Lung (tissue), 12 donors: ENCODE data around the gene PCDH18. TPM values are rescaled to one million over a fixed set of nuclear protein-coding genes. Genes with fewer than 3 reads are reported as not detected.

Source experiments
- ATAC-seq: fragments of 200-7000 bp; cut with Tn5 transposase; one replicate; pipeline ENCODE4 v1.9.1; 2020; ENCODE audit warnings: moderate number of reproducible peaks; ENCODE audit not compliant: insufficient read depth, low FRiP score
- DNase-seq, 3 donors: peaks; one replicate each; pipeline ENCODE4 v3.0.0-alpha.2; 2013 to 2017
- H3K27ac ChIP-seq, 2 donors: one replicate each; pipeline ENCODE4 v1.5.1; 2013; ENCODE audit warnings: mild to moderate bottlenecking in 2 of 2, moderate library complexity in 2 of 2, control low read depth in 1 of 2, inconsistent platforms in 1 of 2, low read depth in 1 of 2, low read length in 1 of 2
- H3K27me3 ChIP-seq, 3 donors: one replicate each; pipeline ENCODE4 v1.5.1; 2013; ENCODE audit warnings: low read length in 2 of 3; ENCODE audit not compliant: control insufficient read depth in 3 of 3, insufficient read depth in 3 of 3
- H3K36me3 ChIP-seq, 4 donors: one replicate each; pipeline ENCODE4 v1.5.1; 2013; ENCODE audit warnings: low read length in 4 of 4, mild to moderate bottlenecking in 1 of 4, moderate library complexity in 1 of 4; ENCODE audit not compliant: control insufficient read depth in 4 of 4, insufficient read depth in 4 of 4
- H3K4me1 ChIP-seq, 5 donors: one replicate each; pipeline ENCODE4 v1.5.1; 2013; ENCODE audit warnings: low read length in 5 of 5, mild to moderate bottlenecking in 2 of 5, moderate library complexity in 1 of 5; ENCODE audit not compliant: control insufficient read depth in 5 of 5, insufficient read depth in 5 of 5
- H3K4me3 ChIP-seq: one replicate; pipeline ENCODE4 v1.5.1; 2013; ENCODE audit warnings: mild to moderate bottlenecking, control low read depth, moderate library complexity
- H3K9ac ChIP-seq, 2 donors: one replicate each; pipeline ENCODE4 v1.5.1; 2013; ENCODE audit warnings: low read length in 2 of 2, control low read depth in 1 of 2; ENCODE audit not compliant: insufficient read depth in 1 of 2
- H3K9me3 ChIP-seq, 4 donors: one replicate each; pipeline ENCODE4 v1.5.1; 2013; ENCODE audit warnings: low read length in 3 of 4, mild to moderate bottlenecking in 1 of 4, moderate library complexity in 1 of 4; ENCODE audit not compliant: control insufficient read depth in 4 of 4, insufficient read depth in 3 of 4
- CTCF ChIP-seq: IDR thresholded peaks from 2 replicates; pipeline ENCODE4 v1.5.1; 2012; ENCODE audit warnings: mild to moderate bottlenecking; ENCODE audit errors: control extremely low read depth, extremely low read depth
- WGBS, 2 donors: extraction: QIAGEN DNeasy Blood & Tissue Kit; methylation state at CpG; one replicate each; pipeline ENCODE4 v1.1.7; 2013; 5-methylcytosine and 5-hydroxymethylcytosine counted together
- polyA plus RNA-seq, 2 donors: library from polyadenylated mRNA; stranded (reverse); fragments of 200-250 nt; gene quantifications; one replicate each; pipeline ENCODE4 v1.2.1, GENCODE V29; 2013
- total RNA-seq, 2 donors: library from RNA; depleted of rRNA in 1 of 2; stranded (reverse); fragments of >200 nt in 1 of 2; gene quantifications; one replicate each; pipeline ENCODE4 v1.2.1, GENCODE V29; 2014 to 2021
- donor health status: control.
- donor health status: control.
- donor health status: Bipolar disorder and iron deficiency.
- donor health status: healthy.
- donor health status: DM: yes; HTN: yes; CAD: no.

The PCDH18 gene
- total and polyA plus RNA-seq, 4 donors: 1.7 to 106 (median 4.8) TPM

GRCh38 chr4:137545461-137545861, 13.2 kb upstream of the PCDH18 start:
- DNase-seq: peak in 2 of 3 donors; percentile 33 to 46
- peak; percentile 34 for ATAC-seq
- H3K9me3 ChIP-seq: no peaks in the 10 kb centered on the region
- peaks cover 0 to 4% (median 3%) of the 10 kb centered on the region in 5 donors for H3K4me1 ChIP-seq
- no peak for TF ChIP-seq CTCF
- no peak overlapping the region for H3K27ac ChIP-seq
- H3K36me3 ChIP-seq: no peaks in the 10 kb centered on the region
- no peak overlapping the region for H3K9ac ChIP-seq
- H3K4me3 ChIP-seq: no peak overlapping the region
- 69 to 77% methylated on average over 4 of the region's 4 CpGs for WGBS, 2 donors
- no peaks in the 10 kb centered on the region for H3K27me3 ChIP-seq

- Histone ChIP-seq H3K9ac (no peak overlapping the region), H3K9me3 (no peaks in the 10 kb centered on the region), H3K27ac (no peak overlapping the region), H3K27me3 (no peaks in the 10 kb centered on the region), H3K36me3 (no peaks in the 10 kb centered on the region), H3K4me3 (no peak overlapping the region), H3K4me1 (peaks cover 0 to 10% (median 4%) of the 10 kb centered on the region in 5 donors)
- ATAC-seq: no peak
- 61% methylated on average over 3 of the region's 3 CpGs for WGBS, 2 donors
- no peak for DNase-seq
- TF ChIP-seq CTCF: no peak
These were observed 11.4 kb upstream of the PCDH18 start for GRCh38 chr4:137543648-137544047.

- H3K4me3 ChIP-seq: no peak overlapping the region
- TF ChIP-seq CTCF: no peak
- WGBS, 2 donors: 82 to 89% methylated on average over 2 of the region's 2 CpGs
- no peaks in the 10 kb centered on the region for H3K9me3 ChIP-seq
- DNase-seq (no peak), ATAC-seq (no peak)
- H3K27ac ChIP-seq: no peak overlapping the region
- H3K27me3 ChIP-seq: no peaks in the 10 kb centered on the region
- H3K9ac ChIP-seq: no peak overlapping the region
- no peaks in the 10 kb centered on the region for H3K36me3 ChIP-seq
- H3K4me1 ChIP-seq: peaks cover 0 to 15% (median 4%) of the 10 kb centered on the region in 5 donors
These were observed 10.9 kb upstream of the PCDH18 start for GRCh38 chr4:137543198-137543597.
